Measurements from ENCODE around the gene NEXMIF.

- TF ChIP-seq GATA2 (CRISPR knock-in tag; IDR thresholded peaks at IDR 0.05) (no peak), IRF3 (IDR thresholded peaks at IDR 0.05; ENCODE audit: low read depth, low read length) (no peak), RCOR1 (IDR thresholded peaks at IDR 0.05; ENCODE audit: low read length) (no peak), REST (IDR thresholded peaks at IDR 0.05; ENCODE audit: low read depth, low read length) (no peak)
Measured at GRCh38 chrX:74949717-74950116, 24.5 kb upstream of the NEXMIF start.
